A673 (cell line): ENCODE results near the gene LCMT2.

Experiments used
- EZH2 ChIP-seq: fragments of 200-600 bp; sonication (generic); IDR thresholded peaks from 2 replicates; pipeline ENCODE4 v1.6.1; 2017; ENCODE audit warnings: borderline replicate concordance, low read depth, mild to moderate bottlenecking, mixed read lengths, antibody characterized with exemption, low read length; ENCODE audit not compliant: poor library complexity, severe bottlenecking
- TF ChIP-seq, protein P1 (sequence below): fragments of 300-800, 200-600 bp; sonication (generic); conservative IDR thresholded peaks from 2 replicates; pipeline ENCODE4 v1.5.1; 2017; ENCODE audit warnings: low read depth, mild to moderate bottlenecking, antibody characterized with exemption, low read length, moderate library complexity, mixed read lengths

- TF ChIP-seq, protein P1, sequence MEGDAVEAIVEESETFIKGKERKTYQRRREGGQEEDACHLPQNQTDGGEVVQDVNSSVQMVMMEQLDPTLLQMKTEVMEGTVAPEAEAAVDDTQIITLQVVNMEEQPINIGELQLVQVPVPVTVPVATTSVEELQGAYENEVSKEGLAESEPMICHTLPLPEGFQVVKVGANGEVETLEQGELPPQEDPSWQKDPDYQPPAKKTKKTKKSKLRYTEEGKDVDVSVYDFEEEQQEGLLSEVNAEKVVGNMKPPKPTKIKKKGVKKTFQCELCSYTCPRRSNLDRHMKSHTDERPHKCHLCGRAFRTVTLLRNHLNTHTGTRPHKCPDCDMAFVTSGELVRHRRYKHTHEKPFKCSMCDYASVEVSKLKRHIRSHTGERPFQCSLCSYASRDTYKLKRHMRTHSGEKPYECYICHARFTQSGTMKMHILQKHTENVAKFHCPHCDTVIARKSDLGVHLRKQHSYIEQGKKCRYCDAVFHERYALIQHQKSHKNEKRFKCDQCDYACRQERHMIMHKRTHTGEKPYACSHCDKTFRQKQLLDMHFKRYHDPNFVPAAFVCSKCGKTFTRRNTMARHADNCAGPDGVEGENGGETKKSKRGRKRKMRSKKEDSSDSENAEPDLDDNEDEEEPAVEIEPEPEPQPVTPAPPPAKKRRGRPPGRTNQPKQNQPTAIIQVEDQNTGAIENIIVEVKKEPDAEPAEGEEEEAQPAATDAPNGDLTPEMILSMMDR: no peak
- no peak for TF ChIP-seq EZH2
Observed at GRCh38 chr15:43302205-43302817, 28.1 kb downstream of the LCMT2 start, which contains the start of gene TGM7.
